Kidney (tissue), 14 donors: ENCODE results near the gene LINGO4. TPM values are rescaled to one million over a fixed set of nuclear protein-coding genes. Genes with fewer than 3 reads are reported as not detected.

Experiments
- DNase-seq, 5 donors: peaks; one replicate each; pipeline ENCODE4 v3.0.0-alpha.2; 2013 to 2020
- FAIRE-seq: peaks from 2 replicates; lab custom pipeline; 2012; peaks lifted over from hg19 to GRCh38; lab: Jason Lieb, UNC
- H3K27ac ChIP-seq, 2 donors: one replicate each; pipeline ENCODE4 v1.7.0; 2013; ENCODE audit warnings: low read depth in 2 of 2, low read length in 2 of 2, inconsistent platforms in 1 of 2
- H3K27me3 ChIP-seq: one replicate; pipeline ENCODE4 v1.7.1; 2013; ENCODE audit warnings: low read length, inconsistent platforms; ENCODE audit not compliant: control insufficient read depth, insufficient read depth
- H3K36me3 ChIP-seq, 3 donors: one replicate each; pipeline versions ENCODE4 v1.7.0 to v1.7.1; 2013; ENCODE audit warnings: low read length in 3 of 3, control low read depth in 1 of 3, inconsistent platforms in 1 of 3; ENCODE audit not compliant: insufficient read depth in 3 of 3, control insufficient read depth in 2 of 3
- H3K4me1 ChIP-seq, 3 donors: one replicate each; pipeline versions ENCODE4 v1.7.0 to v1.7.1; 2013; ENCODE audit warnings: low read length in 3 of 3, inconsistent platforms in 1 of 3, low read depth in 1 of 3; ENCODE audit not compliant: control insufficient read depth in 2 of 3, insufficient read depth in 2 of 3
- H3K4me3 ChIP-seq, 3 donors: one replicate each; pipeline versions ENCODE4 v1.7.0 to v1.8.1; 2013; ENCODE audit warnings: low read length in 3 of 3, control low read depth in 1 of 3, inconsistent platforms in 1 of 3
- H3K9ac ChIP-seq, 3 donors: one replicate each; pipeline versions ENCODE4 v1.7.0 to v1.7.1; 2013; ENCODE audit warnings: low read length in 3 of 3, control low read depth in 1 of 3, inconsistent platforms in 1 of 3
- H3K9me3 ChIP-seq, 3 donors: one replicate each; pipeline versions ENCODE4 v1.7.0 to v1.7.1; 2013; ENCODE audit warnings: low read length in 3 of 3, control low read depth in 1 of 3, inconsistent platforms in 1 of 3; ENCODE audit not compliant: control insufficient read depth in 2 of 3, insufficient read depth in 1 of 3
- intact Hi-C: fragments of 100-400 bp; cut with DNase I; formaldehyde crosslinking; loops from one replicate; pipeline ENCODE4 v1.11.1; 2022
- polyA plus RNA-seq: library from polyadenylated mRNA; stranded (reverse); fragments of 350-450 nt; fragmentation: Illumina TruSeq; extraction: RNeasy Lipid Tissue Mini Kit (QIAGEN cat#74804); gene quantifications from one replicate; pipeline ENCODE4 v1.2.3, GENCODE V29; 2014; ENCODE audit warnings: low read depth, low replicate concordance; ENCODE audit not compliant: insufficient read depth
- total RNA-seq: library from RNA; stranded (reverse); fragmentation: NEBNext Ultra II Directional; extraction: Animal tissue kit (Norgen Biotek cat#: 25700); gene quantifications from one replicate; pipeline ENCODE4 v1.2.1, GENCODE V29; 2021
- TF ChIP-seq, protein P1 (sequence below): IDR thresholded peaks from 3 replicates; pipeline ENCODE4 v1.5.1; 2012; ENCODE audit warnings: mild to moderate bottlenecking, moderate library complexity, borderline replicate concordance; ENCODE audit not compliant: insufficient read depth; ENCODE audit errors: extremely low read depth
- donor health status: control.
- donor health status: control.
- donor health status: control.
- donor health status: control.
- donor health status: control.
- donor health status: DM: yes; HTN: yes; CAD: no.
- donor health status: Normal renal cell carcinoma (clear cell type).

The LINGO4 gene
- total and polyA plus RNA-seq, 2 donors from 2014 or later = 0.32 to 0.41 TPM

DNA sequence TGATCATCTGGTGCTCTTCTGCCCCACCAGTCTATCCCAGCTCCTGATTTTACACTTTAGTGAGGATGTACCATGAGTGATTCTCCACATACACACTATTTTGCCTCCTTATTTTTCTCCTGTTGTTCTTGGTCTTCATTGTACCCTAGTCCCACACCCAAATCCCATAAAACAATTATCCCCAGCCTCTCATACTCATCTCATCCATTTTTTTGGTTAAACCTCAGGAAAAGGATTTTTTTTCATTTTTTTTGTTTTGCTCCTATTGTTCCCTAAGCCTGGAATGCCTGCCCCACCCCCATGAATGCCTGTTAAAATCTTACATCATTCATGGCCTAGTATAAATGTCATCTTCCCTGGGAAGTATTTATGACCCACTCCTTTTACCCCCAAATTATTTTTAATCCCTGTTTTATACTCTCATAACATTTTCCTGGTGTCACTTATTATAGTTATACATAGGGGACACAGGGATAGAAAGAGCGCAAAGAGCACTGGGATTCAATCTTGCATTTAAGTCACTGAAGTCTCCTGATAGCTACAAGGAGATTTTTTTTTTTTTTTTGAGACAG lies 4.9 kb upstream of the LINGO4 start:
- intact Hi-C loops = no loop called here
- Histone ChIP-seq H3K9ac (no peak overlapping the region), H3K4me3 (no peak overlapping the region), H3K27me3 (no peaks in the 10 kb centered on the region), H3K4me1 (no peaks in the 10 kb centered on the region), H3K36me3 (peaks cover 0 to 44% (median 6%) of the 10 kb centered on the region in 3 donors), H3K27ac (no peak overlapping the region), H3K9me3 (no peaks in the 10 kb centered on the region)
- FAIRE-seq (no peak), DNase-seq (no peak)
- TF ChIP-seq, protein P1, sequence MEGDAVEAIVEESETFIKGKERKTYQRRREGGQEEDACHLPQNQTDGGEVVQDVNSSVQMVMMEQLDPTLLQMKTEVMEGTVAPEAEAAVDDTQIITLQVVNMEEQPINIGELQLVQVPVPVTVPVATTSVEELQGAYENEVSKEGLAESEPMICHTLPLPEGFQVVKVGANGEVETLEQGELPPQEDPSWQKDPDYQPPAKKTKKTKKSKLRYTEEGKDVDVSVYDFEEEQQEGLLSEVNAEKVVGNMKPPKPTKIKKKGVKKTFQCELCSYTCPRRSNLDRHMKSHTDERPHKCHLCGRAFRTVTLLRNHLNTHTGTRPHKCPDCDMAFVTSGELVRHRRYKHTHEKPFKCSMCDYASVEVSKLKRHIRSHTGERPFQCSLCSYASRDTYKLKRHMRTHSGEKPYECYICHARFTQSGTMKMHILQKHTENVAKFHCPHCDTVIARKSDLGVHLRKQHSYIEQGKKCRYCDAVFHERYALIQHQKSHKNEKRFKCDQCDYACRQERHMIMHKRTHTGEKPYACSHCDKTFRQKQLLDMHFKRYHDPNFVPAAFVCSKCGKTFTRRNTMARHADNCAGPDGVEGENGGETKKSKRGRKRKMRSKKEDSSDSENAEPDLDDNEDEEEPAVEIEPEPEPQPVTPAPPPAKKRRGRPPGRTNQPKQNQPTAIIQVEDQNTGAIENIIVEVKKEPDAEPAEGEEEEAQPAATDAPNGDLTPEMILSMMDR = no peak

GRCh38 chr1:151809290-151809984 lies 4.2 kb upstream of the LINGO4 start:
- intact Hi-C loops = no loop called here
- Histone ChIP-seq H3K27me3 (no peaks in the 10 kb centered on the region), H3K4me3 (no peak overlapping the region), H3K4me1 (no peaks in the 10 kb centered on the region), H3K27ac (no peak overlapping the region), H3K36me3 (peaks cover 0 to 42% (median 6%) of the 10 kb centered on the region in 3 donors), H3K9ac (no peak overlapping the region), H3K9me3 (no peaks in the 10 kb centered on the region)
- no peak for FAIRE-seq
- TF ChIP-seq, protein P1 = no peak
- DNase-seq = no peak

- peaks cover 0 to 30% (median 6%) of the 10 kb centered on the region in 3 donors for H3K36me3 ChIP-seq
- TF ChIP-seq, protein P1 = no peak
These were observed 2.5 kb upstream of the LINGO4 start for GRCh38 chr1:151807766-151808165.

More at GRCh38 chr1:151807766-151808165, 2.5 kb upstream of the LINGO4 start:
- DNase-seq (no peak), FAIRE-seq (no peak)
- H3K4me3 ChIP-seq = no peak overlapping the region
- intact Hi-C loops = no loop called here
- H3K9me3 ChIP-seq = no peaks in the 10 kb centered on the region
- H3K4me1 ChIP-seq = no peaks in the 10 kb centered on the region
- H3K27ac ChIP-seq = no peak overlapping the region
- H3K9ac ChIP-seq = no peak overlapping the region
- H3K27me3 ChIP-seq = no peaks in the 10 kb centered on the region
